Smooth muscle cell of the brain vasculature (primary cell): ENCODE data around the gene ADAM11.
"Not testable (repeated sequence)": the region's sequence is repeated elsewhere in the genome, so short reads cannot be mapped to it uniquely, and the experiment has no call there.

Experiments used
- DNase-seq: peaks from one replicate; pipeline ENCODE4 v3.0.0-alpha.2; 2012; ENCODE audit warnings: low read depth, low spot score

The ADAM11 gene

DNA sequence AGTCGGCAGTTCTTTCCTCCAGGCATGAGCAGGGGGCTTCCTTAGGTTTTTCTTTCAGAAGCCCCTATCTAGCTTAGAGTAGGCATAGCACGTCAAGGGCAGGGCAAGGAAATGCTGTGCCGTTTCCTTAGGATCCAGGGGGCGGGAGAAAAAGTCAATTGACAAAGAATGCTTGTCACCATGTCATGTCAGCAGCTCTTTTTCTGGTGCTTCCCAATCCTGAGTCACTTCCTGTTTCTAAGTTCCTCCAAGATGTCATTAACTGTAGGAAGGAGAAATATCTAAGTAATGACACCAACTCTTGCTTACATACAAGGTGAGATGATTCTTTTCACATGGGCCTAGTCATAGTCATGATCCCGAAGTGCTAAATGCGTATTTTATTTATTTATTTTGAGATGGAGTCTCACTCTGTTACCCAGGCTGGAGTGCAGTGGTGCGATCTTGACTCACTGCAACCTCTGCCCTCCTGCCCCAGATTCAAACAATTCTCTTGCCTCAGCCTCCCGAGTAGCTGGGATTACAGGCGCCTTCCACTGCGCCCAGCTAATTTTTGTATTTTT is 36.1 kb downstream of the ADAM11 start:
- DNase-seq: peak; percentile 41

DNA sequence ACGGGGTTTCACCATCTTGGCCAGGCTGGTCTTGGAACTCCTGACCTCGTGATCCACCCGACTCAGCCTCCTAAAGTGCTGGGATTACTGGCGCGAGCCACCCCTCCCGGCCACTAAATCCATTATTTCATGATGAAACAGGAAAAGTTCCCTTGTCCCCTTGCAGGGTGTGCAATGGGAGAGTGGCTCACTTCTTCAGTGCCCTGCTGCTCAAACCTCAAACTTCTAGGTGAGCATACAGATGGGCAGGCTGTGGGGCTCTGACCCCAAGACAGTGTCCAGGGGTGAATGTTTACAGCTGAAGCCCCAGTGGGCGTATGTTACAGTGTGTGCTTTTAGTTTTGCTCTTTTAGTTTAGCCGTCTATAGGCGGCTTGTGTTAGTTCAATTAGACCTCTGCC is 36.6 kb downstream of the ADAM11 start:
- DNase-seq: no peak

DNA sequence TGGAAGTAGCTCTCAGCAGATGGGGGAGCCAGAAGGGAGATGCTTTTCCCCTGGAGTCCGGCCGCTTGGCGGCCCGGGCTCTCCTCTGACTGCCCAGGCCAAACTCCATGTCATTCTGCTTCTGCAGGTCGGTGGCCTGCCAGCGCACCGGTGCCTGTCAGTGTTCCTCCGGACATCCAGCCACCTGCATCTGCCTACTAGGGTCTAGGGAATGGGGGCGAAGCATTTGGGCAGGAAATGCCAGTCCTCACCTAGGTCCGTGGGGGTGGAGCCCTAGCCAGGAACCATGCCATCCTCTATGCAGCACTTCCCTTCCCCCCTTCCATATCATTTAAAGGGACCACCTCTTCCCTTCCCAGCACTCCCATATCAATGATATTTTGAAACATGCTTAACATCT is 37.1 kb downstream of the ADAM11 start:
- no peak for DNase-seq

DNA sequence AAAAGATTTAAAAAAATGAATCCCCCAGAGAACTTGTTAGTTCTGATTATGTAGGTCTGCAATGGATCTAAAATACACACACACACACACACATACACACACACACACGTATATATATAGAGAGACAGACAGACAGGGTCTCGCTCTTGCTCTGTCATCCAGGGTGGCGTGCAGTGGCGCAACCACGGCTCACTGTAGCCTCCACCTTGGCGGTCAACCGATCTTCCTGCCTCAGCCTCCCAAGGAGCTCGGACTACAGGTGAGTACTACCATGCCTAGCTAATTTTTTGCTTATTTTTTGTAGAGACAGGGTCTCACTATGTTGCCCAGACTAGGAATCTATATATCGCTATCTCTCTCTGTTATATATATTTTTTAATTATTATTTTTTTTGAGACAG is 37.9 kb downstream of the ADAM11 start:
- no peak for DNase-seq

DNA sequence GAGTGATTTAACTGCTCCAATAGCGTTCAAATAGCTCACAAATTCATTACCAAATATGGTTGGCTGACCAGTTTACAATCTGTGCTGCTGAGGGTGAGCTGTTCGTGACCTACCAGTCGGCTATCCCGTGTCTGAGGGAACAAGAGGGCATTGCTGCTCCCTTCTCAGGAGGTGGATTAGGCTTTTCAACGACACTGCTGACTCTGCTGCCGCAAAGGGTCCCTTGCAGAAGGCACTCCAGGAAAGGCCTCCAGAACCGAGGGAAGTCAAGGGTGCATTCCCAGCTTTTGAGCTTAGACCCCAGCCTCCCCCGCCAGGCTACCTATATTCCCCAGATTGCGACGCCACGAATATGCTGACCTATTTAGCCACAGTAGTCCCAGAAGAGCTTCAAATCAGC is 39.0 kb downstream of the ADAM11 start:
- no peak for DNase-seq

DNA sequence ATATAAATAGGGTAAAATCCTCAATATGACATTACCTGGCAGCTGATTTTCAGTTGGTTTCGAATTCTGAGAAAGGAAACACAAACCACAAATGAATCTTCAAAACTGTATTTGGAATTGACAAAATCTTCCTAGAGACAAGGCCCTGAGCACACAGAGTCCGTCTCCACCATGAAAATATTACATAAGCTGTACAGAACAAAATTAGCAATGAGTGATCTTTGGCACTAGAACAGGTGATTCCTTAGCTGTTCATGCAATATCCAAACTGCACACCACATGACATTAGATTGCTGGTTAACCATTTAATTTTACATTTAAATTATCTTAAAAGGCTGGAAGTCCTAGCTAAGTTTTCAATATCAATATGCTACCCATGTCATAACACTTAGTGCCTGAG is 39.6 kb downstream of the ADAM11 start:
- DNase-seq: no peak

DNA sequence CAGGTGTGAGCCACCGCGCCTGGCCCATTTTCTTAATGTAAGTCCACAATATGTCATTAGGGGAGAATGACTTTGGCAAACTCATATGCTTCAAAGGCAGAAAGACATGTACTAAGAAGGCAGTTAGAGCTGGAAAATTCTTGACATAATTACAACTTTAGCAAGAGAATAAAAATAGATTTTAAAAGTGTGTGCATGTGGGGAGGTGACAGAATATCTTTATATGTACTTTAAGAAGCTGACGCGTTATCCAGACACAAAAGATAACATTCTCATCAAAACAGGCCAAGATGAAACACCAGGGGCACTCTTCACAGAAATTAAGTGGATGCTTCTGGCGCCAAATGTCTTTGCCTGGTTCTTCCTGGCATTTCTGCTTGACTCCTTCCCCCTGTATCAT is 43.1 kb downstream of the ADAM11 start:
- no peak for DNase-seq

DNA sequence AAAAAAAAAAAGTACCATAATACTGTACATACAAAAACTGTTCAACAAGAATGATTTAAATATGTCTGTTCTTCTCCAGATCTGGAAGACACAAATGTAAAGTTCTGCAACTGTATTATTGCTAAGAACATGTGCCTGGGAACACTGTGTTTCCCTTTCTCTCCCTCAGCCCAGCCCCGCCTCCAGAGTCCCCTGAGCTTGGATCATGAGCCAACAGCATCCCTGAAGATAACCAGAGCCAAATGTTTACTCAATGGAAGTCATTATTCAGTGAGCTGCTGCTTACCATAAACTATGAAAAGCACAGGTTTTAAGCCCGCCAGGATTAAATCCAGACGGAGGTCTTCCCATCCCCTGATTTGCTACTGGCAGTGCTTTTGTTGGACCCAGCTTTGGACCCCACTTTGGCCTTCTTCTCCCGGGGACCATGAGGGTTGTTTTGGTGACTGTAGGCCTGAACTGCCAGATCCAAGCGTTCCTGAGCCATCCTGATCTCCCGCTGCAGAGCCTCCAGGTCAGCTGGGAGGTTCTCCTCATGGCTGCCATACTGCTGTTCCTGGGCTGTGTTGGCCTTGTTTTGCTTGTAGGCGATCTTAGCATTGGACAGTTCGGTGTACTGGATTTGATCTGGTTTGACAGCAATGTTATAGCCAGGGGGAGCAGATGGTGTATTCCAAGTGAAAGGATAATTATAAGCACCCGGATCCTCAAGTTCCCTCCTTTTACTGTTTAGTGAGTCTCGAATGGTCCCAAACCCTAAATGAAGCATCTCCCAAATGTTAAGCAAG is 45.7 kb downstream of the ADAM11 start:
- no peak for DNase-seq

DNA sequence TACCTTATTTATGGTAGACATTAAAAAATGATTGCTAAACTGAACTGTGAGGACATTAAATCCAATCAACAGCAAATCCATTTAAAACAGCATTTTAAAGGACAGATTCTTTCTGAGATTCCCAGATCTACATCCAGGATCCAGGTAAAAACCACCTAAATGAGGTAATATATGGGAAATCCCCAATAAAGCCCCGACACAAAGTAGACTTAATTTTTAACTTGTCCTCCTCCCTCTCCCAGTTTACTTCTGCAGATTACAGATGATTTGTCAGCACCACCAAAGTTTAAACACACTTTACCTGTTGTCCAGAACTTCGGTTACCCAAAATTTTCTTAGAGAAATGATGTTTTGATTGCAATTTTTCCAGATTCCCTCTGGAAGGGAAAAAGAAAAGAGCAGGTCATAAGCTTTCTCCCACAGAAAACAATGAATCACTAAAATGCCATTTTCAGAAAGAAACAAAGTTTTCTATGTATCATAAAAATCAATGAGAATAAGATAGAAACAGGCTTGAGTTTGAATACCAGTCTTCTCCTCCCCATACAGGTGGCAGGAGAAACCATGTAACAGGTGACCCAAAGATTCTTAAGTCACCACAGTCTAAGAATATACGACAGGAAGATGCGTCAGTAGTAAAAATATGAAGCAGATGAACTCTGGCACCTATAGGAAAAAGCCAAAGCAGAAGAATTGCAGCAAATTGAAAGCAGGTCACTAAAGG is 48.5 kb downstream of the ADAM11 start:
- no peak for DNase-seq

DNA sequence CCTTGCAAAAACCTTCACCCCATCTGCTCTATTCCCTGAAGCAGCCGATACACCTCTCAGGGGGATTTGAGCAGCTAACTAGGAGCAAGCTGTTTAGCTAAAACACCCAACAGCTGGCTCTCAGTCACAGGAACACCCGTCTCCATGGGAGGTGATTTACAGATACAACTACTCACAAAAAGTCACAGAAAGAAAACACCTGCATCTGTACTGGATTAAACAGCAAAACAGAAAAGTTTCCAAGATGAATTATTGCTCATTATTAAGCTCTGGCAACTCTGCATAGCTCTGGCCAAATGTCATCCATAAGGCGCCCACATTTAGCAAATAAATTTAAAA is 49.0 kb downstream of the ADAM11 start:
- no peak for DNase-seq

DNA sequence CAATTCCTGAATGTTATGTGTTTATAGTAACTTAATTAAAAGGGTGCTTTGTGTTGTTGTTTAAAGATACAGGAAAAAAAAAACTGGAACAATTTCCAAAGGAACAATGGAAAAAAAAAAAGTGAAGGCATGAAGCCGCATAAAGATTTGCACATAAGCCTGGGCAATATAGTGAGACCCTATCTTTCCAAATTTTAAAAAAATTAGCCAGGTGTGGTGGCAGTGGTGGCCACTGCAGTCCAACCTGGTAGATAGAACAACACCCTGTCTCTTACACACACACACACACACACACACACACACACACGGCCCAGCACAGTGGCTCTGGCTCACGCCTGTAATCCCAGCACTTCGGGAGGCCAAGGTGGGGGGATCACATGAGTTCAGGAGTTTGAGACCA is 49.4 kb downstream of the ADAM11 start:
- DNase-seq: no peak

DNA sequence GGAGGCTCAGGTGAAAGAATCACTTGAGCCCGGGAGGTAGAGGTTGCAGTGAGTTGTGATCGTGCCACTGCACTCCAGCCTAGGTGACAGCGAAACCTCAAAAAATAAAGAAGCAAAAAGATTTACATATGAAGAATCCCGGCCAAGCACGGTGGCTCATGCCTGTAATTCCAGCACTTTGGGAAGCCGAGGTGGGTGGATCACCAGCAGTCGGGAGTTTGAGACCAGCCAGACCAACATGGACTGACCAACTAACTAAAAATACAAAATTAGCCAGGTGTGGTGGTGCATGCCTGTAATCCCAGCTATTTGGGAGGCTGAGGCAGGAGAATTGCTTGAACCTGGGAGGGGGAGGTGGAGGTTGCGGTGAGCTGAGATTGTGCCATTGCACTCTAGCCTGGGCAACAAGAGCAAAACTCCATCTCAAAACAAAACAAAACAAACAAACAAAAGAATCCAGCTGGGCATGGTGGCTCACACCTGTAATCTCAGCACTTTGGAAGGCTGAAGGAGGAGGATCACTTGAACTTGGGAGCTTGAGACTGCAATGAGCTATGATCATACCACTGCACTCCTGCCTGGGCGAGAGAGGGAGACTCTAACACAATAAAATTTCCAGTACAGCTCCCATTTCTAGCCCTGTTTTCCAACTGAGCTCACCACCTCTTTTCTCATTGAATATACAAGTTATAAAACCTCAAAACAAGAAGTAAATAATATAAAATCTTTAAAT is 50.0 kb downstream of the ADAM11 start:
- DNase-seq: not testable (repeated sequence)

DNA sequence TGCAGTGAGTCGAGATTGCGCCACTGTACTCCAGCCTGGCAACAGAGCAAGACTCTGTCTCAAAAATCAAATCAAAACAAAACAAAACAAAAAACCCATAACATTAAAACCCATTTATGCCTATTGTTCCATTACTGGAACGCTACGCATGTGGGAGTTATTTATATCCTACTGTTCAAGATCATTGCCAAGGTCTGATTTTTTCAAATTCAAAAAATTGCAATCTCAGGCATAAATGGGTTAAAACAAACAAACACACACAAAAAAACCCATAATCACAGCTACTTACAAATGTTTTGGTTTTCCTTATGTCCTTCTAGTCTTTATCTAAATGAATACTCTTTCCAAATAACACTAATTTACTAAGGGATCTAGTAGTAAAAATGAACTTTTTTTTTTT is 53.5 kb downstream of the ADAM11 start:
- no peak for DNase-seq

DNA sequence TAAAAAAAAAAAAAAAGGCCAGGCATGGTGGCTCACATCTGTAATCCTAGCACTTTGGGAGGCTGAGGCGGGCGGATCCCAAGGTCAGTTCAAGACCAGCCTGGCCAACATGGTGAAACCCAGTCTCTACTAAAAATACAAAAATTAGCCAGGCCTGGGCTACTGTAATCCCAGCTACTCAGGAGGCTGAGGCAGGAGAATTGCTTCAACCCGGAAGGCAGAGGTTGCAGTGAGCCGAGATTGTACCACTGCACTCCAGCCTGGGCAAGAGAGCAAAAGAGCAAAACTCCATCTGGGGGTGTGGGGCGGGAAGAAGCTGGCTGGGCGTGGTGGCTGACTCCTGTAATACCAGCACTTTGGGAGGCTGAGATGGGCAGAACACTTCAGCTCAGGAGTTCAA is 59.7 kb downstream of the ADAM11 start:
- not testable (repeated sequence) for DNase-seq

DNA sequence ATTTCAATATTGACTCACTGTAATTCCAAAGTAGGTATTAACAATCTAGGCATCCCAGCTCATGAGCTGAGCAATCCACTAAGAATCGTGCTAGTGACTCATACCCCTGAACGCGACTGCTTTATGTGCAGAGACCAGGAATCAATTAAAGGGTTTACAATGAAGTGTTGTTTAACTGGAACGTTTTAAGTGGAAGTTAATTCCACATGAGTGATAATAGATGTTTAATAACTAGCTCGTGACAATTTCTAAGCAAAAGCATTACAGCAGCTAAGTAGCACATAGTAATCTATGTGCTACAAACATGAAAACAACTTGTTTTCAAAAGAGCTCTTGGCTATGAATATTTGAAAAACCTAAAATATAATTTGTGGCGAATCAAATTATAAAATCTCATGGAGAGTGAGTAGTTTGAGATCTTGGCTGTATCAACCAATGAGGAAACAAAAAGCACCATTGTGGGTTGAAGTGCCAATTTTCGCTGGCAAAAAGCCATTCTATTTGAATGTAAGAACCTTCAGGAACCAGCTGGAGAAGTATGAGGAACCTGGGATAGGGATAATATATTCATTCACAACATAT is 61.9 kb downstream of the ADAM11 start:
- DNase-seq: no peak

DNA sequence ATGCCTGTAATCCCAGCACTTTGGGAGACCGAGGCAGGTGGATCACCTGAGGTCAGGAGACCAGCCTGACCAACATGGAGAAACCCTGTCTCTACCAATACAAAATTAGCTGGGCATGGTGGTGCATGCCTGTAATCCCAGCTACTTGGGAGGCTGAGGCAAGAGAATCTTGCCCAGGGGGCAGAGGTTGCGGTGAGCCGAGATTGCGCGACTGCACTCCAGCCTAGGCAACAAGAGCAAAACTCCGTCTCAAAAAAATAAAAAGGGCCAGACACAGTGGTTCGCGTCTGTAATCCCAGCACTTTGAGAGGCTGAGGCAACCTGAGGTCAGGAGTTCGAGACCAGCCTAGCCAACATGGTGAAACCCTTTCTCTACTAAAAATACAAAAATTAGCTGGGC is 66.4 kb downstream of the ADAM11 start:
- DNase-seq: not testable (repeated sequence)

DNA sequence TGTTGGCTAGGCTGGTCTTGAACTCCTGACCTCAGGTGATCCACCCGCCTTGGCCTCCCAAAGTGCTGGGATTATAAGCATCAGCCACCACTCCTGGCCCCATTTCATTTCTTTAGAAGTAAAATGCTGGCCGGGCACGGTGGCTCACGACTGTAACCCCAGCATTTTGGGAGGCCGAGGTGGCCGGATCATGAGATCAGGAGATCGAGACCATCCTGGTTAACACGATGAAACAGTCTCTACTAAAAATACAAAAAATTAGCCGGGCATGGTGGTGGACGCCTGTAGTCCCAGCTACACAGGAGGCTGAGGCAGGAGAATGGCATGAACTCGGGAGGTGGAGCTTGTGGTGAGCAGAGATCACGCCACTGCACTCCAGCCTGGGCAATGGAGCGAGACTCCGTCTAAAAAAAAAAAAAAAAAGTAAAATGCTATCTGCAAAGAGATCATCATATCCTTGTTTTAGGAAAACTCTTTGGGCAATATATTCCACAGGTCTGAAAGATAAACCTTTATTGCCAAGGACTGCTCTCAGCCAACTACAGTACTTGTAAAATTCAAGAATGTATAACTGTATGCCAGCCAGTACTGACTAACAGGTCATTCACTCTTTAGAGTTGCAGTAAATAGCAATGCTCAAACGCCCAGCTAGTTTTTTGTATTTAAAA is 67.5 kb downstream of the ADAM11 start:
- DNase-seq: no peak

DNA sequence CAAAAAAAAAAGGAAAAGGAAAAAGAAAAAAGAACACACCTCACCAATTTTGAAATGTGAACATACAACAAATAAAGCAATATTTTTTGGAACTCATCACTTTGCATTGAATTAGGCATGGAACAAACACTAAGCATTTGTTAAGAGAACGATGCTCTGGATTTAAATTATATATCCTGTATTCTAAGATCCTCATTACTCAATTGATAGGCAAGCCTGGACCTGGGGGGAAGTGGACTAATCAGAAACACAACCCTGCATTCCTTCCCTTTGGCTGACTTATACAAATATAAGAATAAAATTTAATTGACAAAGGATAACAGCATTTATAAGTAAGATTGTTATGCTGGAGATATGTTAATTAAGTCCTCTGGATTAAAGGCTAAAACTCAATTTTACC is 69.1 kb downstream of the ADAM11 start:
- DNase-seq: no peak

DNA sequence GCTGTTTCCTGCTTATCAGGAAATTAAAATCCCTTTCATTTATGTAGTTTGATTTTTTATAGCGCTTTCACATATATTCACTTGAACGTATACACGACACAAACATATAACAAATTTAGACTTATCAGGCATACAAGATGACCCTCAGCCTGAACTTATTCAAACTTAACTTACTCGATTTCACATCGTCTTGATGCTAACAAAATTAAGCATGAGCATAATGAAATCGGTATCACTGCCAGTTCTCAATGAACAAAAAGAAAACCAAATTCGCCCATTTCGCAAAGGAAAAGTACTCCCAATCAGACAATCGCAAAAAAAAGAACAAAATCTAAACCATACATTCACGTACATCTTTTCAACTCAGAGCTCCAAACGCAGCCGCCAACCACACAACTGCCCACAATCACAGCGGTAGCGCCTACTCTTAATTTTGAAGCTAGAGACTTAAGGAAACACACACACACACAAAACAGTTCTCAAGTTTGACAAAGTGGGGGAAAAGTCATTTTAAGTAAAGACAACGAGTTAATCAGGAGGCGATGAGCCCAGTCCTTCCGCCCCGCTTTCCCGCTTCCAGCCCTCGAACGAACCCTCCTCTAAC is 70.2 kb downstream of the ADAM11 start:
- DNase-seq: no peak

DNA sequence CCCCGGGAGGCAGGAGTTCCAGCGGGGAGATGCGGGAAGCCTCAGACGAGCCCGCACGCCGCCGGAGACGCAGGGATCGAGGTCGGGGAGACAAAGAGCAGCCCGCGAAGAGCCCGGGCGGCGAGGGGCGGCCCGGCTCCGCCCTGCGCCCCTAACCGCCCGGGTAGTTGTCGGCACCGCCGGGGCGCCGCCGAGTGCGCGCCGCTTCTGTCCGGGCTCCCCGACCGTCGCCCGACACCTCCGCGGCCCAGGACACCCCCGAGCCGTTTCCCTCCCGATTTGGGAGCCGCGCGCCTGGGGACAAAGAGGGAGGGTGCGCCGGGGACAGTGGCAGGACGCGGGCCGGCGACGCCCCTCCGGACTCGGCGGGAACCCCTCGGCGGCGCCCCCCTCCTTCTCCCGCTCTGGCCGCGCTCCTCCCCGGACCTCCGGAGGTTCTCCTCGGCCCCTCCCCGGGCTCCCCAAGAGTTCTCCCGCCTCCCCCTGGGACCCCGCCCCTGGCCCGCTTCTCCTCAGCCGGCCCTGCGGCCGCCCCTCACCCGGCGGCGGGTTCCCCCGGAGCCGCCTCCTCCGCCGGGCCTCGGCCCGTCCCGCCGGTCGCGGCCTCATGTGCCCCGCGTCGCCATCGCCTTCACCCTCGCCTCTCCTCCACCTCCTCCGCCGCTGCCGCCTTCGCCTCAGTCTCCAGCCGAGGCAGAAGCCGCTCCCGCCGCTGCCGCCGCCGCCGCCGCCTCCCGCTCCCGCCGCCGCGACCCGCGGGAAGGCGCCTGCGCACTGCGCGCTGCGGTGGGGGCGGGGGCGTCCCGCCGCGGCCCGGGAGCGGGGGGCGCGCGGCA is 71.0 kb downstream of the ADAM11 start, which contains the start of gene GJC1:
TSS of gene GJC1 (minus strand) at position 765 of the 836 bp plus-strand sequence. CDS start 24,470 bp downstream, outside the sequence.
- no peak for DNase-seq
